Sigmoid colon (tissue), 3 donors: ENCODE data around the gene DHDDS.

Source experiments
- CTCF ChIP-seq, 4 experiments: fragments of 450-650 bp in 3 of 4; fragments of 200-600 bp in 1 of 4; IDR thresholded peaks; one replicate each; pipeline ENCODE4 v1.5.1; 2016 to 2019; ENCODE audit warnings: antibody characterized with exemption in 4 of 4, mild to moderate bottlenecking in 3 of 4, moderate library complexity in 2 of 4
- POLR2A ChIP-seq, 2 donors: fragments of 450-650 bp; IDR thresholded peaks; one replicate each; pipeline ENCODE4 v1.6.1; 2016; ENCODE audit warnings: antibody characterized with exemption in 2 of 2, mild to moderate bottlenecking in 2 of 2, moderate library complexity in 2 of 2

- TF ChIP-seq CTCF (IDR thresholded peaks at IDR 0.05) (no peak), POLR2A (IDR thresholded peaks at IDR 0.05) (no peak)
Measured at GRCh38 chr1:26498894-26499293, 66.8 kb downstream of the DHDDS start.
